Non-pigmented ciliary epithelial cell (primary cell): ENCODE results near the gene RBM18.

Experiments used
- DNase-seq: peaks from one replicate; pipeline ENCODE4 v3.0.0-alpha.2; 2010; ENCODE audit warnings: low read depth

The RBM18 gene

DNA sequence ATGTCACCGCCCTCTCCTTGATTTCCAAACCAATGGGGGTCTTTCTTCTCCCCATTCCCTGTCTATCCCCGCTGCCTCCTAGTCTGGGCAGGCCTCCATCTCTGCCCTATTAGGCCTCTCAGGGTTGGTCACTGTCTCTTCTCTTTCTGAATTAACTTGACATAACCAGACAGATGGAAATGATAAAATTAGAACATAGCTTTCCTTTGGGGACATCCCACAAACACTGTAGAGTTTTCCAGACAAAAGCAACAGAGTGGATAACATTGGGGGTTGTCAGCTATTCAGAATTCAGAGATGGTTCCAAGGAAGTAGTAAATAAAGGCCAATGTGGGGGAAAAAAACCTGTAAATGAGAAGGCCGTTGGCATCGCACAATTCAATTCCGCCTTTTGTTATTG is 60.6 kb downstream of the RBM18 start:
- no peak for DNase-seq

DNA sequence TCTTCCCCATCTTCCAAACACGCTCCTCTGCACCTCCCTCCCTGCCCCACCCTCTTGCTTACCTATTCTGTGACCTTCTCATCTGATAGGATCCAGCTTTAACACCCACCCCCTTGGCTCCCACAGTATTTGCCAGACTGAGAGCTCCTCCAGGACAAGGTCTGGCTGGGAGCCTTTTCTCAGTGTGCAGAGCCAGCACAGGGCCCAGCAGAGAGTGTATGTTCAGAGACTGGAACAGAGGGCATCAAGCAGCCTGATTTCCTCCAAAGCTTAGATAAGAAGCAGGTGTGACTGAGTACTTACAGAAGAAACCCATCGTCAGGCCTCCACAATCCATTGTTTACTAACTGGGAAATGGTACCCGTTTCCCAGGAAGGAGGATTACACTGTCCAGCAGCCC is 62.5 kb downstream of the RBM18 start:
- DNase-seq = no peak

DNA sequence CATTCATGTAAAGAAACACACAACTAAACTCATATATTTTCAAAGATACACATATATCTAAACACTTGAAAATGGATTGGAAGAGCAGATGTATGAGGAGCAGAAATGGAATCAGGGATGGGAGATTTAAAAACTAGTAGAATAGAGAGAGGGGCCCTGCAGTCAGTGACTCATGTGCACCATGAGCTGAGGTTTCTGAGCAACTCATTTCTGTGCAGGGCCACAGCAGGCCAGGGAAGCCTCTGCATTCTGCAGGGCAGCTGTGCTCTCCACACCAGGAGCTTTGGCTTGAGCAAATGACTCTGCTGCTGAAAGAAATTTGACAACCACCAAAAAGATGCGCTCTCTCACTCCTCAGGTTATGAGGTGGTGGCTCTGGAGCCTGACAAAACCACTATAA is 63.0 kb downstream of the RBM18 start:
- no peak for DNase-seq

DNA sequence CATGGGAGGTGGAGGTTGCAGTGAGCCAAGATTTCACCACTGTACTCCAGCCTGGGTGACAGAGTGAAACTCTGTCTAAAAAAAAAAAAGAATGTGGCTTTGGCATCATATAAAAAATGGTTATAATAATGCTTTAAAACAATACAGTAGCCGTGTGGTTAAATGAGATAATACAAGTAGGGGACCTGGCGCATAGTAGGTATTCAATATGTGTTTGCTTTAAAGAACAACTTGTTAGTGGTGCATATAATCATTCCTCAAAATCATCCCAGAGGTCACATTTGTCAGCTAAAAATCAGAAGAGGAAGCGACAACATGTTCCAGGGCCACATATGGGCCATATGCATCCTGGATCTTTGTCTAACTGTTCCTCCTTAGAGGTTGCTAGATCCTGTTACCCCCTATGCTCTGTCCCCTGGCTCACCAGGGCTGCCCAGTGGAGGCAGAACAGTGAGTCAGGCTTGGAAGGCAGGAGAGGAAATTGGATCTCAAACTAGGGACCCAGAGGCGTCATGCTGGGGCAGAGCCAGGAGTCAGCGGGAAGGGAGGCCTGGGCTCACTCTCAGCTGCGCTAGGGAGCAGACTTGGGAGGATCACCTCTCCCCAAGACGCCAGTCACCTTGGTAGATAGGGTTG is 63.6 kb downstream of the RBM18 start:
- no peak for DNase-seq

DNA sequence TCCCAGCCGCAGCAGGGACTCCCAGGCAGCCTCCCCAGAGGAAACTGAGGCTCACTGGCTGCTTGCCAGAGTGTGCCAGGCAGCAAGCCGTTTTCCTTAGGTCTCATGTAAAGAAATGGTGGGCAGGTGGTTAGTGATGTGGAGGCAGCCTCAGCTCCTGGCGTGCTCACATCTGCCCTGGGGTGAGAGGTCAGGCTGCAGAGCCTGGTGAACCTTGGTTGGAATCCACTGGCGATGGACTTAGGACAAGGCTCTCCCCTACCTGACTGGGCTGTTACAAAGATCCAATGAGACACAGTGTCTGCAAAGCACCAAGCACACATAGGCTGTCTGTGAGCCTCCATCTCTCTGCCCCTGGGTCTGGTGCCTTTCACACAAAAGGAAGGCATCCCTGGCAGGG is 66.8 kb downstream of the RBM18 start:
- no peak for DNase-seq

DNA sequence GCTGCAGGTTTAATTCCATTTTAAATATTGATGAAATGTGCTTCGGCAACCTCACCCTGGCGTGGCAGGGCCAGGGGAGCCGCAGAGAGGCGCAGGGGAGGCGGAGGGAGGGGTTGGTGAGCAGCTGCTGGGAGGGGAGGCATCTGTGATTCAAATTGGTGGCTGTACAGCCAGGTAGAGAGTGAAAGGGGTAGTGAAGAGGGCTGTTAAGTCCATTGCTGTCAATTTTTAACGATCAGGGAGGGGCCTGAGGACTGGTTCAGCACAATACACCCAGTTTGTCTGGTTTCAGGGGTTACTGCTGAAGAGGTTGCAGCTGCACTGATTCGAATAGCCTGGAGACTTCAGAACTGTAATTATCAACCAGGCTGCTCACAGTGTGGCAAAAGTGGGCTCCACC is 67.2 kb downstream of the RBM18 start:
- DNase-seq = no peak

DNA sequence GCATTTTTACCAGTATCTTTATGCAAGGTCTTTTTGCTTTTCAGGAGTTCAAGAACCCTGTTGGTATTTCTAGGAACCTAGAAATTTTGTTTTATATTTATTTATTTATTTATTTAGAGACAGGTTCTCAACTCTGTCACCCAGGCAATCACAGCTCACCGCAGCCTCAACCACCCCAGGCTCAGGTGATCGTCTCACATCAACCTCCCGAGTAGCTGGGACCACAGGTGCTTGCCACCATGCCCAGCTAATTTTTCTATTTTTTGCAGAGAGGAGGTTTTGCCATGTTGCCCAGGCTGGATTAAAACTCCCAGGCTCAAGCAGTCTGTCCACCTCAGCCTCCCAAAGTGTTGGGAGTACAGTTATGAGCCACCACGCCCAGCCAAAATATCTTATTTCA is 68.8 kb downstream of the RBM18 start:
- no peak for DNase-seq

DNA sequence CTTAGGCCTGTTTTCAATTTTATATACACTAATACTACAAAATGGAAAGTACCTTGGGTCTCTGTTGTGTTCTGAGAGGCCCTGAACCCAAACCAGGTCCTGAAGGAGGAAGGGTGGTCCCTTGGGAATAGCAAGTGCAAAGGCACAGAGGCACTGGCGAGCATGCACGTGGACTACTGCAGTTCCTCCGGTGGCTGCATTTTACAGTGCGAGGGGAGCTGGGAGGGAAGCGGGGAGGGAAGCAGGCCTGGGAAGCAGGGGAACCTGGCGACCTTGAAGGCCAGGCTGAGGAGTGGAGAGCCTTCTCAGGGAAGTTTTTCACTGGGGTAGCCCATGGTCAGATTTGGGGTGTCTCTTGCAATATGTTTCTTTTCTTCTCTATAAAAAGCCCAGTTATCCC is 71.0 kb downstream of the RBM18 start:
- DNase-seq = no peak

DNA sequence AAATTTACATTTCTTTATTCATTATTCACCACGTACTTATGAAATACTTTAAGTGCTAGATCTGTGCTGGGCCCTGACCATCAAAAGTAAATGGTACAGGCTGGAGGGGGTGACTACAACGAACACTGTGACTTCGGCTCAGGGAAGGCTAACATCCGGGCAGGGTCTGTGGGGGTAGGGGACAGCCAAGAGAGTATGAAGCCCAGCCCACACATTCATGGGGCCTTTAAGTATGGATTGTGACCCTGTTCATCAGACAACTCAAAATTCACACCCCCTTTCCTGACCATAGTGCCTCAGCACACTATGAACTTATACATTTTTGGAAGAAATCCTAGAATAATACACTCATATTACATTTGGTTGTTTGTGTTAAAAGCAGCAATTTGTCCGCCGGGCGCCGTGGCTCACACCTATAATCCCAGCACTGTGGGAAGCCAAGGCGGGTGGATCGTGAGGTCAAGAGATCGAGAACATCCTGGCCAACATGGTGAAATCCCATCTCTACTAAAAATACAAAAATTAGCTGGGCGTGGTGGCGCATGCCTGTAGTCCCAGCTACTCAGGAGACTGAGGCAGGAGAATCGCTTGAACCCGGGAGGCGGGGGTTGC is 71.6 kb downstream of the RBM18 start:
- no peak for DNase-seq

DNA sequence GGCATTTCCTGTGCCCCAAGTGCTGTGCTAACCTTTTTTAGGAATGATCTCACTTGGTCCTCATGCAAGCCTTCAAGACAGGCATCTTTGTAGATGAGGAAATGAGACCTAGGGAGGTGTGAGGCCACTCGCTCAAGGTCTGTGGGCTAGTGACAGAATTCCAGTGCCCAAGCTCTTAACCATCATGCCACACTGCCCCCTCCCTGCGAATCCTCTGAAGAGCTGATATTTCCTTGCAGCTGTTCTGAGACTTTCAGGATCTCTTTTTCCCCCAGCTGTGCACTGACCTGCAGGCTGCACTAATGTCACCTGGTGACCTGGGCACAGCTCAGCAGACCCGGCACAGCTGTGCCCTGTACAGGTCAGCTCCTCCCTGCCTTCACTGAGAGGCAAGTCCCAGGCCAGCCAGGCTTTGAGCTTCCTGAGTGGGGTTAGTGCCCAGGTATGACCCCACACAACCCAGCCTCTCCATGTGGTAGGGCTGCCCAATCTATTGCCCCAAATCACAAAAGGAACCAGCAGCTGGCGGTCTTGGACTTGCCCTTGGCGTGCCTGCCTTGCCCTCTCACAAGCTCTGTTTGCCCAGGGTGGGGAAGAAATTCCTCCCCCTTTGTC is 72.3 kb downstream of the RBM18 start:
- no peak for DNase-seq

DNA sequence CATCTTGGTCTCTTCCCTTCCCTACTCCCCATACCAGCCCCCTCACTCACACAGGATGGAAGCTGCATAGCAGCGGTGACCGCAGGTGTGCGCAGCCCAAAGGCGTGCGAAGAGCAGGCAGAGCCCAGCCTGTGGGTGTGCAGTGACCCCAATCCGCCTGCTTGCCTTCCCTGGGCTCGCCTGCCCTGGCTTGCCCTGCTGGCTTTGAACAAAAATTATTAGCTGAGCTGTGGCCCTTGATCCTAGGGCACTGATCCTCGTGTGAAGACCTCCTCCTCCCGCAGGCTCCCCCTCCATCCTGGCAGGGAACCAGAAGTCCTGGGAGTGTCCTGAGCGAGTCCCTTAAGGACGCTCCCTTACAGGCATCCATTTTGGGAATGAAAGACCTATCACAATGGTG is 73.1 kb downstream of the RBM18 start:
- no peak for DNase-seq

DNA sequence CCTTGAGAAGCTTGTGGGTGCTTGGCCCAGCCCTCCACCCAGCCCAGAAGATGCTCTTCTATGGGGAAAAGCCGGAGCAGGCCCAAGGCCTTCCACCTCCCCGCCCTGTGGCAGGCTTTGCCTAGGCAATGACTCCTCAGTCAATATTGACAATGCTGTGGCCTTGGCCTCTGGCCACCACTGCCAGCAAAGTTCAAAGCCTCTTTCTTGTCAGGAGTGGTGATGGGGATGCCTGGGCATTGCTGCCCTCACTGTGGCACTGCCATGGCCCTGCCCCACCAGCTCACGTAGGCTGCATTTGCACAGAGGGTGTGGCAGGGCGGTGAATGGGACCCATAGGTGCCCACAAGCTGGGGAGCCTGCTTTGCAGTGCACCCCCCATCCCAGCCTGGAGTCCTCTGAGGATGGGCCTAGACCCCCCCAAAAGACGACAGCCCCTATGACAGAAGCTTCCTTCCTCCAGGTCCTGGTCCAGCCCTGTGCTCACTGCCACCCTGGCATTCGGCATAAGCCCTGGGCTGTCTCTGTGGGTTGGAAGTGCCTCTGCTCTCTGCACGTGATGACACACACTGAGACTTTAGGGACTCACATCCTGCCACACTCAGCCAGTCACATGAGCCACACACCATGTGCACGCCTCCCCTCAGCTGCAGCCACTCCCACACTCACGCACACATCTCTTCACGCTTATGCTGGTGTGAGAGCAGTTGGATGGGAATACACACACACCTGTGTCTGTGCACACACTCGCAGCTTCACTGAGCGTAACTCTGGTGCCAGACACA is 73.9 kb downstream of the RBM18 start:
- DNase-seq = no peak

DNA sequence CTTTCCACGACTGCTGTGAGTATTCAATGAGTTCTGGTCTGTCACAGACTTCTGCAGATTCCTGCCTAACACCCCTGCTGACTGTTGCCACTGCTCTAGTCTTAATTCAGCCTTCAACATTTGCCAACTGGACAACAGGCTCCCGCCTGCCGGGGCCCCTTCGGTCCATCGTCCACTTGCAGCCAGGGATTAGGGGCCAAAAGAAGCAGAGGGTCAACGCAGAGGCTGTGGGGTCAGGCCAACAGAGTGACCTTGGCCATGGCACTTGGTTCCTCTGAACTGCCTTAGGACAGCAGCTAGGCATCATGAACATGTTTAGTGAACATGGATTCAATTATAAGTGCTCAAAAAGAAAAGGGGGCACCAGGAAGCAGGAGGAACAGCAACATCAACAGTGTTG is 76.3 kb downstream of the RBM18 start:
- no peak for DNase-seq
